ENCODE data around the gene SSUH2. TPM values are rescaled to one million over a fixed set of nuclear protein-coding genes. Genes with fewer than 3 reads are reported as not detected.

Gene SSUH2
- total and polyA plus RNA-seq, 2 of the 13 experiments (the other 11 are each of a cell fraction or from before 2014, with no cell fraction given): 38.1 to 136 TPM

DNA sequence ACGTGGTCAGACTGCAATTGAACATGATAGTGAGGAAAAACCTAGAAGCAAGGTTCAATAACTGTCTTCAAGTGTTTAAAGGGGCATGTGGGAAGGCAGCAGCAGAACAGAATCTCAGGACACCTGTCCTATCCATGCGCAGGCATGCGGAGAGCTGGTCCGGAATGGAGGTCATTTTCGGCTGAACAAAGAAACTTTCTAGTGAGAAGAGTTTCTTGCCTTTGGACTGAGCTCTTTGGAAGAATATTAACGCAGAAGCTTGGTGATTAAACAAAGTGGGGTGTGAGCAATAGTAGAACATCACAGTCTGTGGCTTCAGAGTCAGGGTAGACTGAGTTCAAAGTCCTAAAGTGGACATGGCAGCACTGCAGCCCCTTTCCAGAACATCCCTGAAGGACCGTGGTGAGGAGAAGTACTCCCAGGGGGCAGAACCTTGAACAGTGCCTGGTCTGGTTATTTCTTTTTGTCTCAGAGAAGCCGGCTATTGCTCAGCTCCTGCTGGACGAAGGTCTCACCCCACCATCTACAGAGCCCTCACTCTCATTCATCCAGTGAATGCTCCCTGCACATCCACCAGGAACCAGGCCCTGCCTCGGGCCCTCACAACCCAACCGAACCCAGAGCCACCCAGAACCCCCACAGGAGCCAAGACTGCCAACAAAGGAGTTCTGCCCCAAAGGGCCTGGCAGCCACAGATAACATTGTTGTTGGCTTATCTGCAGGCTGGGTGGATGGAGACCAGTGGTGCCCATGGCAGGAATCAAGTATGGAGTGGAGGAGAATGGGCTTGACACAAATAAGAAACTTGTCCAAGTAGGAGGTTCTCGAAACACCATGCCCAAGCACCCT, 2.8 kb upstream of the SSUH2 start (continued):
- TF ChIP-seq, protein P1, sequence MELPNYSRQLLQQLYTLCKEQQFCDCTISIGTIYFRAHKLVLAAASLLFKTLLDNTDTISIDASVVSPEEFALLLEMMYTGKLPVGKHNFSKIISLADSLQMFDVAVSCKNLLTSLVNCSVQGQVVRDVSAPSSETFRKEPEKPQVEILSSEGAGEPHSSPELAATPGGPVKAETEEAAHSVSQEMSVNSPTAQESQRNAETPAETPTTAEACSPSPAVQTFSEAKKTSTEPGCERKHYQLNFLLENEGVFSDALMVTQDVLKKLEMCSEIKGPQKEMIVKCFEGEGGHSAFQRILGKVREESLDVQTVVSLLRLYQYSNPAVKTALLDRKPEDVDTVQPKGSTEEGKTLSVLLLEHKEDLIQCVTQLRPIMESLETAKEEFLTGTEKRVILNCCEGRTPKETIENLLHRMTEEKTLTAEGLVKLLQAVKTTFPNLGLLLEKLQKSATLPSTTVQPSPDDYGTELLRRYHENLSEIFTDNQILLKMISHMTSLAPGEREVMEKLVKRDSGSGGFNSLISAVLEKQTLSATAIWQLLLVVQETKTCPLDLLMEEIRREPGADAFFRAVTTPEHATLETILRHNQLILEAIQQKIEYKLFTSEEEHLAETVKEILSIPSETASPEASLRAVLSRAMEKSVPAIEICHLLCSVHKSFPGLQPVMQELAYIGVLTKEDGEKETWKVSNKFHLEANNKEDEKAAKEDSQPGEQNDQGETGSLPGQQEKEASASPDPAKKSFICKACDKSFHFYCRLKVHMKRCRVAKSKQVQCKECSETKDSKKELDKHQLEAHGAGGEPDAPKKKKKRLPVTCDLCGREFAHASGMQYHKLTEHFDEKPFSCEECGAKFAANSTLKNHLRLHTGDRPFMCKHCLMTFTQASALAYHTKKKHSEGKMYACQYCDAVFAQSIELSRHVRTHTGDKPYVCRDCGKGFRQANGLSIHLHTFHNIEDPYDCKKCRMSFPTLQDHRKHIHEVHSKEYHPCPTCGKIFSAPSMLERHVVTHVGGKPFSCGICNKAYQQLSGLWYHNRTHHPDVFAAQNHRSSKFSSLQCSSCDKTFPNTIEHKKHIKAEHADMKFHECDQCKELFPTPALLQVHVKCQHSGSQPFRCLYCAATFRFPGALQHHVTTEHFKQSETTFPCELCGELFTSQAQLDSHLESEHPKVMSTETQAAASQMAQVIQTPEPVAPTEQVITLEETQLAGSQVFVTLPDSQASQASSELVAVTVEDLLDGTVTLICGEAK (IDR thresholded peaks at IDR 0.05): no peak
- TF ChIP-seq, protein P1 (CRISPR knock-in tag; IDR thresholded peaks at IDR 0.05): no peak
- TF ChIP-seq ZNF431 (CRISPR knock-in tag; IDR thresholded peaks at IDR 0.05; ENCODE audit: borderline replicate concordance, low read depth): 0 out of 2 replicates have a peak, but pooled peaks have one; percentile 38
- TF ChIP-seq, protein P2, sequence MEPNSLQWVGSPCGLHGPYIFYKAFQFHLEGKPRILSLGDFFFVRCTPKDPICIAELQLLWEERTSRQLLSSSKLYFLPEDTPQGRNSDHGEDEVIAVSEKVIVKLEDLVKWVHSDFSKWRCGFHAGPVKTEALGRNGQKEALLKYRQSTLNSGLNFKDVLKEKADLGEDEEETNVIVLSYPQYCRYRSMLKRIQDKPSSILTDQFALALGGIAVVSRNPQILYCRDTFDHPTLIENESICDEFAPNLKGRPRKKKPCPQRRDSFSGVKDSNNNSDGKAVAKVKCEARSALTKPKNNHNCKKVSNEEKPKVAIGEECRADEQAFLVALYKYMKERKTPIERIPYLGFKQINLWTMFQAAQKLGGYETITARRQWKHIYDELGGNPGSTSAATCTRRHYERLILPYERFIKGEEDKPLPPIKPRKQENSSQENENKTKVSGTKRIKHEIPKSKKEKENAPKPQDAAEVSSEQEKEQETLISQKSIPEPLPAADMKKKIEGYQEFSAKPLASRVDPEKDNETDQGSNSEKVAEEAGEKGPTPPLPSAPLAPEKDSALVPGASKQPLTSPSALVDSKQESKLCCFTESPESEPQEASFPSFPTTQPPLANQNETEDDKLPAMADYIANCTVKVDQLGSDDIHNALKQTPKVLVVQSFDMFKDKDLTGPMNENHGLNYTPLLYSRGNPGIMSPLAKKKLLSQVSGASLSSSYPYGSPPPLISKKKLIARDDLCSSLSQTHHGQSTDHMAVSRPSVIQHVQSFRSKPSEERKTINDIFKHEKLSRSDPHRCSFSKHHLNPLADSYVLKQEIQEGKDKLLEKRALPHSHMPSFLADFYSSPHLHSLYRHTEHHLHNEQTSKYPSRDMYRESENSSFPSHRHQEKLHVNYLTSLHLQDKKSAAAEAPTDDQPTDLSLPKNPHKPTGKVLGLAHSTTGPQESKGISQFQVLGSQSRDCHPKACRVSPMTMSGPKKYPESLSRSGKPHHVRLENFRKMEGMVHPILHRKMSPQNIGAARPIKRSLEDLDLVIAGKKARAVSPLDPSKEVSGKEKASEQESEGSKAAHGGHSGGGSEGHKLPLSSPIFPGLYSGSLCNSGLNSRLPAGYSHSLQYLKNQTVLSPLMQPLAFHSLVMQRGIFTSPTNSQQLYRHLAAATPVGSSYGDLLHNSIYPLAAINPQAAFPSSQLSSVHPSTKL (CRISPR knock-in tag; IDR thresholded peaks at IDR 0.05): peak; percentile 79
- peak; percentile 14; the same call in 1 of the 2 replicates for TF ChIP-seq NR2C2 (CRISPR knock-in tag; IDR thresholded peaks at IDR 0.05; ENCODE audit: borderline replicate concordance)
- TF ChIP-seq PHF21A (CRISPR knock-in tag; IDR thresholded peaks at IDR 0.05): peak; percentile 80
- 0 out of 4 replicates have a peak, but pooled peaks of 1 of the 2 experiments have one; percentile 44 for TF ChIP-seq KLF16 (CRISPR knock-in tag; IDR thresholded peaks at IDR 0.05)
- TF ChIP-seq, protein P3, sequence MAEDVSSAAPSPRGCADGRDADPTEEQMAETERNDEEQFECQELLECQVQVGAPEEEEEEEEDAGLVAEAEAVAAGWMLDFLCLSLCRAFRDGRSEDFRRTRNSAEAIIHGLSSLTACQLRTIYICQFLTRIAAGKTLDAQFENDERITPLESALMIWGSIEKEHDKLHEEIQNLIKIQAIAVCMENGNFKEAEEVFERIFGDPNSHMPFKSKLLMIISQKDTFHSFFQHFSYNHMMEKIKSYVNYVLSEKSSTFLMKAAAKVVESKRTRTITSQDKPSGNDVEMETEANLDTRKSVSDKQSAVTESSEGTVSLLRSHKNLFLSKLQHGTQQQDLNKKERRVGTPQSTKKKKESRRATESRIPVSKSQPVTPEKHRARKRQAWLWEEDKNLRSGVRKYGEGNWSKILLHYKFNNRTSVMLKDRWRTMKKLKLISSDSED (CRISPR knock-in tag; IDR thresholded peaks at IDR 0.05): no peak
- no peak for TF ChIP-seq TEAD2 (CRISPR knock-in tag; IDR thresholded peaks at IDR 0.05)
- peak; percentile 38; the same call in 1 of the 2 replicates for TF ChIP-seq PITX1 (CRISPR knock-in tag; IDR thresholded peaks at IDR 0.05)

All from HepG2 (cell line).